Heart left ventricle (tissue), 13 donors: ENCODE data around the gene ZNF215.

Experiments used
- CTCF ChIP-seq, 12 donors: fragments of 200-600 bp; sonication (generic) in 4 of 12; IDR thresholded peaks; one replicate each; pipeline versions ENCODE4 v1.5.0 to v1.8.0; 2018 to 2022; ENCODE audit warnings: antibody characterized with exemption in 12 of 12, mild to moderate bottlenecking in 5 of 12
- POLR2A ChIP-seq, 2 donors: fragments of 450-650 bp; IDR thresholded peaks; one replicate each; pipeline ENCODE4 v1.6.1; 2017; ENCODE audit warnings: antibody characterized with exemption in 2 of 2, mild to moderate bottlenecking in 2 of 2, moderate library complexity in 2 of 2
- donor health status: ischemic (EF 13 %, LVEDD 7.1; RV severe dilation, severe dysfunction).
- donor health status: DM: no; HTN: yes; CAD: no.
- donor health status: DM: no; HTN: no; CAD: no.
- donor health status: ischemic (EF 25% LVEDD 6.9; RV normal size, moderate dysfunction).
- donor health status: ischemic (EF 25% LVEDD 5.7; RV mildly dilated, moderate dysfunction).
- donor health status: ischemic (EF 35%, LVEDD 5.7; RV mildly dilated, moderate dysfunction).
- donor health status: nonischemic (EF 11% LVEDD 7.7; RV severe dilation, severe dysfunction).
- donor health status: DM: yes; HTN: yes; CAD: no.
- donor health status: PGD.
- donor health status: ischemic (EF 29% LVEDD 5.4; RV normal size, mild dysfunction).
- donor health status: nonischemic (EF 23%, LVEDD 6.1; RV moderate dilation, normal function).

DNA sequence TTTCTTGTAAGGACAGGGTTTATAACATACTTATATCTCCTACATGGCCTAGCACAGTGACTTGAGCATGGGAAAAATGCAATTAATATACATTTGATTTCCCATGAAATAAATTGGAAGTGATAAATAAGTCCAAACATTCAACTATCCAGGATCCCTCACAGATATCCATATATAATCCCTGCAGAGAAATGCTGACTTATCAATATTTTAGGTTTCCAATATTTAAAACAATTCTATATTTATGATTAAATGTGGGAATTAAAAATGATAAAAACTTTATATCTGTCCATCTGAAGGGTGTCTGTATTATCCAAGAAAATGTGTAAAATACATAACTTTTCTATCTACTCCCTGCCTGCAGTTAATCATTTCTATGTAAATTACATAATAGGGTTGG lies 43.5 kb upstream of the ZNF215 start:
- no peak for TF ChIP-seq POLR2A (IDR thresholded peaks at IDR 0.05)
- TF ChIP-seq CTCF (IDR thresholded peaks at IDR 0.05), result no peak
